Endothelial cell of umbilical vein (primary cell): Measurements from ENCODE around the gene BPTF. TPM values are rescaled to one million over a fixed set of nuclear protein-coding genes. Genes with fewer than 3 reads are reported as not detected.
A peak's percentile ranks its signal among the peaks of the same experiment; 100 is the strongest.
"Not testable (repeated sequence)": the region's sequence is repeated elsewhere in the genome, so short reads cannot be mapped to it uniquely, and the experiment has no call there.

Experiments
- BruUV-seq: library from RNA; stranded (reverse); fragments of 400-500 nt; replicated peaks from 2 replicates; lab custom pipeline; 2021; lab: Mats Ljungman, UMichigan
- CTCF ChIA-PET: fragments of 300-600, 350-600 bp; sonication (Branson Sonifier 250); formaldehyde crosslinking; loops from one replicate; lab custom pipeline; 2021; ENCODE audit warnings: antibody characterized with exemption, inconsistent platforms; lab: Charles Lee
- POLR2A ChIA-PET: fragments of 300-600, 350-600 bp; sonication (Branson Sonifier 250); formaldehyde crosslinking; loops from one replicate; lab custom pipeline; 2021; ENCODE audit warnings: antibody characterized with exemption, inconsistent platforms; lab: Charles Lee
- DNase-seq: peaks from one replicate; pipeline ENCODE4 v3.0.0-alpha.2; 2011; ENCODE audit warnings: low read depth, low spot score
- FAIRE-seq: peaks from 2 replicates; lab custom pipeline; 2011; peaks lifted over from hg19 to GRCh38; lab: Jason Lieb, UNC
- H2AFZ ChIP-seq: 2 replicates; pipeline ENCODE4 v1.6.0; 2012; ENCODE audit warnings: low read depth, low read length, control low read depth, inconsistent platforms
- H3K27ac ChIP-seq: 2 replicates; pipeline ENCODE4 v1.5.1; 2011; ENCODE audit warnings: low read depth, mild to moderate bottlenecking, control low read depth, low read length, moderate library complexity; ENCODE audit not compliant: insufficient read depth
- H3K27me3 ChIP-seq, 2 experiments: 2 replicates each; pipeline versions ENCODE4 v1.6.0 to v1.6.1; 2011; ENCODE audit warnings: low read length in 2 of 2, mixed read lengths in 1 of 2; ENCODE audit not compliant: control insufficient read depth in 2 of 2, insufficient read depth in 2 of 2
- H3K36me3 ChIP-seq, 2 experiments: 2 replicates in 1 of 2; 3 replicates in 1 of 2; pipeline ENCODE4 v1.5.1; 2011; ENCODE audit warnings: low read length in 2 of 2, mild to moderate bottlenecking in 1 of 2, moderate library complexity in 1 of 2; ENCODE audit not compliant: control insufficient read depth in 2 of 2, insufficient read depth in 2 of 2; ENCODE audit errors: extremely low read depth in 1 of 2
- H3K4me1 ChIP-seq: 3 replicates; pipeline ENCODE4 v1.5.1; 2011; ENCODE audit warnings: mild to moderate bottlenecking, low read length; ENCODE audit not compliant: control insufficient read depth, insufficient read depth; ENCODE audit errors: extremely low read depth
- H3K4me2 ChIP-seq: 2 replicates; pipeline ENCODE4 v1.6.1; 2011; ENCODE audit warnings: low read length, control low read depth, mixed read lengths; ENCODE audit not compliant: insufficient read depth
- H3K4me3 ChIP-seq, 3 experiments: fragments of 200-600 bp in 1 of 3; sonication (generic), shearing (Covaris generic) in 1 of 3; replicated peaks in 1 of 3; 2 replicates each; pipeline ENCODE4 v1.5.1; 2011 to 2016; ENCODE audit warnings: control low read depth in 3 of 3, low read length in 3 of 3, mild to moderate bottlenecking in 2 of 3, inconsistent platforms in 1 of 3, low read depth in 1 of 3, moderate library complexity in 1 of 3; ENCODE audit not compliant: insufficient read depth in 1 of 3
- H3K79me2 ChIP-seq: 2 replicates; pipeline ENCODE4 v1.6.0; 2012; ENCODE audit warnings: low read length, inconsistent platforms; ENCODE audit not compliant: control insufficient read depth, insufficient read depth
- H3K9ac ChIP-seq: replicated peaks from 2 replicates; pipeline ENCODE3; 2011; ENCODE audit warnings: low read length, control low read depth; ENCODE audit not compliant: insufficient read depth; ENCODE audit errors: extremely low read depth
- H3K9me1 ChIP-seq: replicated peaks from 3 replicates; pipeline ENCODE4 v1.6.0; 2011; ENCODE audit warnings: mild to moderate bottlenecking, low read length; ENCODE audit not compliant: control insufficient read depth, insufficient read depth; ENCODE audit errors: extremely low read depth
- H3K9me3 ChIP-seq: replicated peaks from 2 replicates; pipeline ENCODE4 v1.5.1; 2012; ENCODE audit warnings: low read length, inconsistent platforms; ENCODE audit not compliant: control insufficient read depth, insufficient read depth
- H4K20me1 ChIP-seq: replicated peaks from 2 replicates; pipeline ENCODE3; 2011; ENCODE audit warnings: mild to moderate bottlenecking, low read length; ENCODE audit not compliant: control insufficient read depth, insufficient read depth; ENCODE audit errors: extremely low read depth
- POLR2A ChIP-seq: IDR thresholded peaks from 2 replicates; pipeline ENCODE4 v1.6.1; 2012; ENCODE audit warnings: low read depth, mild to moderate bottlenecking, control low read depth, low read length
- dilution Hi-C: fragments of 300-500 bp; cut with MboI; formaldehyde crosslinking; loops from one replicate; pipeline ENCODE4 v1.15.0; 2019; ENCODE audit warnings: low sequenced_read_pairs; ENCODE audit not compliant: extremely low pct_ligation_motif_present
- intact Hi-C: fragments of 100-400 bp; cut with micrococcal nuclease; formaldehyde crosslinking; loops from one replicate; pipeline ENCODE4 v1.10.0; 2022
- polyA plus RNA-seq, 4 experiments: library from polyadenylated mRNA; depleted of rRNA in 3 of 4; stranded (reverse) in 3 of 4; unstranded in 1 of 4; fragments of >200 nt; gene quantifications; 2 replicates each; pipeline versions ENCODE4 v1.2.1 to v1.2.3, GENCODE V29; 2011 to 2012; ENCODE audit warnings: missing spikeins in 1 of 4
- total RNA-seq: library from RNA; stranded (reverse); gene quantifications from 2 replicates; pipeline ENCODE4 v1.2.3, GENCODE V29; 2021
- TF ChIP-seq, protein P1 (sequence below): IDR thresholded peaks from 2 replicates; pipeline ENCODE4 v1.6.1; 2011; ENCODE audit not compliant: insufficient read depth, insufficient read length

BPTF gene
- total and polyA plus RNA-seq, 2 donors (not counting 3 experiments of a cell fraction or from before 2014, with no cell fraction given): 41.0 to 88.1 TPM

DNA sequence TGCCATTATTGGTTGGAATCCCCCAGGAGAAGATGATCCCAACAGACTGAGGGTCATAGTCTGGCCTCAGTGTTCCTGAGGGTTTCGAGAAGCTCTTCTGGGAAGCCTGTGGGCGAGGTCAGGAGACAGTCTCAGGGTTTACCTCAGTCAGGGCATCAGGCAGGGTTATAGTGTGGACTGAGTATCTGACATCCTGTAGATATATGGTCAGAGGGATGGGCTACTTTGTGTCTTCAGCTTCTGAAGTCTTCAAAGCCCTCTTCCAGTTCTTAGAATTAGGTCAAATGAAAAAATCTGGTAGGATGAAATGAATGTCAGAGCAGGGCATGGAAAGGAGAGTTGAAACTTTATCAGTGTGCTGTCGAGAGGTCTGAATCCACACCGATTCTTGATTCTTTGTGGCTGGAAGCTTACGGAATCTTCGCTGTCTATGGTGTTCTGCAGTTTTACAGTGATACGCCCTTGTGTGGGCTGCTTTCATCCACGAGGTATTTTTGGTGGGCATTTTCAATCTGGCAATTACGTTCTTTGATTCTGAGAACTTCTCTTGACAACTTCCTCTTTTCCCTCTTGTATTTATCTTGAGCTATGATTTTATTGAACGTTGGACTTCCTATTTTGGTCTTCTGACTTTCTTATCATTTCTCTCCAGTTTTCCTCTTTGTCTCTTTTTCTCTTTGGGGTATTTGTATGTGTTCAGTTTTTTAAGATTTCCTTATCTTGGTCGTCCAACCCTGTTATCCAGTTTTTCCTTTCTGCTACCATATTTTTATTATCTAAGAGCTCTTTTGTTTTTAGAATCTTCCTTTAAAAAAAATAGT lies 30.4 kb downstream of the BPTF start:
- no peaks in the 10 kb centered on the region for H3K9me1 ChIP-seq
- H3K9ac ChIP-seq: no peak overlapping the region
- POLR2A ChIA-PET: no interaction called here

GRCh38 chr17:67856402-67856801 lies 31.1 kb downstream of the BPTF start:
- H3K9me1 ChIP-seq, DNase-seq, H4K20me1 ChIP-seq, POLR2A ChIA-PET, FAIRE-seq, H3K9me3 ChIP-seq, H3K36me3 ChIP-seq, BruUV-seq, H3K4me3 ChIP-seq, H3K4me1 ChIP-seq, H3K27me3 ChIP-seq, intact Hi-C loops, H3K27ac ChIP-seq, H3K9ac ChIP-seq, H2AFZ ChIP-seq, dilution Hi-C loops: not testable (repeated sequence)
- Histone ChIP-seq H3K4me2 (peak overlapping the region; percentile 21), H3K79me2 (peaks cover 85% of the 10 kb centered on the region)
- CTCF ChIA-PET: interaction anchor here (0.9 to 1.3 kb wide), 2 partner anchors 32 to 381 kb away, joined by 3 read pairs; no protein-coding TSS in a partner anchor

More for the DNA sequence above, 30.4 kb downstream of the BPTF start:
- H3K27ac ChIP-seq: no peak overlapping the region
- no peaks in the 10 kb centered on the region for H3K27me3 ChIP-seq
- BruUV-seq: no TSS peak
- H3K4me1 ChIP-seq: peaks cover 6% of the 10 kb centered on the region
- CTCF ChIA-PET: interaction anchor here (0.9 to 1.3 kb wide), 2 partner anchors 32 to 380 kb away, joined by 3 read pairs; no protein-coding TSS in a partner anchor
- TF ChIP-seq, protein P1, sequence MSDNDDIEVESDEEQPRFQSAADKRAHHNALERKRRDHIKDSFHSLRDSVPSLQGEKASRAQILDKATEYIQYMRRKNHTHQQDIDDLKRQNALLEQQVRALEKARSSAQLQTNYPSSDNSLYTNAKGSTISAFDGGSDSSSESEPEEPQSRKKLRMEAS: no peak
- TF ChIP-seq POLR2A: peak; percentile 30
- intact Hi-C loops: no loop called here
- DNase-seq: peak; percentile 77
- peaks cover 0 to 5% of the 10 kb centered on the region in 2 experiments for H3K36me3 ChIP-seq
- no peaks in the 10 kb centered on the region for H3K9me3 ChIP-seq
- H3K4me3 ChIP-seq: no peak overlapping the region
- H3K79me2 ChIP-seq: peaks cover 85% of the 10 kb centered on the region
- dilution Hi-C loops: no loop called here
- no peaks in the 10 kb centered on the region for H4K20me1 ChIP-seq
- FAIRE-seq: peak; percentile 72
- peak overlapping the region; percentile 48 for H3K4me2 ChIP-seq
- H2AFZ ChIP-seq: no peak overlapping the region
